ENCODE data around the gene ABHD17A. TPM values are rescaled to one million over a fixed set of nuclear protein-coding genes. Genes with fewer than 3 reads are reported as not detected.

ABHD17A gene
- total and polyA plus RNA-seq, 9 of the 15 experiments (the other 6 are each of a cell fraction or from before 2014, with no cell fraction given): 0.04 to 135 (median 21.8) TPM; not detected in 1

DNA sequence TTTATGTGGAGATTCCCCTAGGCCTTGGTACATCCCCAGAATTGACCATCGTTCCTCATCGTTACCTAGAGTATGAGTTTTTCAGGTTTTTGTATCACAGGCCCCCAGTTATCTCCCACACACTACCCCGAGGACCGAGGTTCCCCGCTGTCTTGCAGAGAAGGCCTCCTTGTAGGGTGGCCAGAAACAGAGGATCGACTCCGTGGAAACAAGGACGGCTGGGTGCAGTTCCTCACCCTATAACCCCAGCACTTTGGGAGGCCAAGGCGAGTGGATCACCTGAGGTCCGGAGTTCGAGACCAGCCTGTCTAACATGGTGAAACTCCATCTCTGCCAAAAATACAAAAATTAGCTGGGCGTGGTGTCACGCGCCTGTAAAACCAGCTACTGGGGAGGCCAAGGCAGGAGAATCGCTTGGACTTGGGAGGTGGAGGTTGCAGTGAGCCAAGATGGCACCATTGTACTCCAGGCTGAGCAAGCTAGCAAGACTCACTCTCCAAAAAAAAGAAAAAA is 20.6 kb upstream of the ABHD17A start (continued):
- TF ChIP-seq, protein P1, sequence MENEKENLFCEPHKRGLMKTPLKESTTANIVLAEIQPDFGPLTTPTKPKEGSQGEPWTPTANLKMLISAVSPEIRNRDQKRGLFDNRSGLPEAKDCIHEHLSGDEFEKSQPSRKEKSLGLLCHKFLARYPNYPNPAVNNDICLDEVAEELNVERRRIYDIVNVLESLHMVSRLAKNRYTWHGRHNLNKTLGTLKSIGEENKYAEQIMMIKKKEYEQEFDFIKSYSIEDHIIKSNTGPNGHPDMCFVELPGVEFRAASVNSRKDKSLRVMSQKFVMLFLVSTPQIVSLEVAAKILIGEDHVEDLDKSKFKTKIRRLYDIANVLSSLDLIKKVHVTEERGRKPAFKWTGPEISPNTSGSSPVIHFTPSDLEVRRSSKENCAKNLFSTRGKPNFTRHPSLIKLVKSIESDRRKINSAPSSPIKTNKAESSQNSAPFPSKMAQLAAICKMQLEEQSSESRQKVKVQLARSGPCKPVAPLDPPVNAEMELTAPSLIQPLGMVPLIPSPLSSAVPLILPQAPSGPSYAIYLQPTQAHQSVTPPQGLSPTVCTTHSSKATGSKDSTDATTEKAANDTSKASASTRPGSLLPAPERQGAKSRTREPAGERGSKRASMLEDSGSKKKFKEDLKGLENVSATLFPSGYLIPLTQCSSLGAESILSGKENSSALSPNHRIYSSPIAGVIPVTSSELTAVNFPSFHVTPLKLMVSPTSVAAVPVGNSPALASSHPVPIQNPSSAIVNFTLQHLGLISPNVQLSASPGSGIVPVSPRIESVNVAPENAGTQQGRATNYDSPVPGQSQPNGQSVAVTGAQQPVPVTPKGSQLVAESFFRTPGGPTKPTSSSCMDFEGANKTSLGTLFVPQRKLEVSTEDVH (IDR thresholded peaks at IDR 0.05; ENCODE audit: low read depth, partially characterized antibody): no peak
- no peak for TF ChIP-seq ILK (tag; IDR thresholded peaks at IDR 0.05; ENCODE audit: borderline replicate concordance, low read depth)
- no peak for TF ChIP-seq EHMT2 (IDR thresholded peaks at IDR 0.05)
- no peak for TF ChIP-seq U2AF1 (optimal IDR thresholded peaks at IDR 0.05; ENCODE audit: low read depth, low read length)
- no peak for TF ChIP-seq ZFP1 (CRISPR knock-in tag; IDR thresholded peaks at IDR 0.05)
- no peak for TF ChIP-seq REST (IDR thresholded peaks at IDR 0.05; ENCODE audit: borderline replicate concordance)
- TF ChIP-seq REST (CRISPR knock-in tag; IDR thresholded peaks at IDR 0.05; ENCODE audit: low read depth): no peak
- TF ChIP-seq NFYB (IDR thresholded peaks at IDR 0.05; ENCODE audit: extremely low read depth, insufficient read length): no peak
- TF ChIP-seq, protein P2, sequence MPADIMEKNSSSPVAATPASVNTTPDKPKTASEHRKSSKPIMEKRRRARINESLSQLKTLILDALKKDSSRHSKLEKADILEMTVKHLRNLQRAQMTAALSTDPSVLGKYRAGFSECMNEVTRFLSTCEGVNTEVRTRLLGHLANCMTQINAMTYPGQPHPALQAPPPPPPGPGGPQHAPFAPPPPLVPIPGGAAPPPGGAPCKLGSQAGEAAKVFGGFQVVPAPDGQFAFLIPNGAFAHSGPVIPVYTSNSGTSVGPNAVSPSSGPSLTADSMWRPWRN (IDR thresholded peaks at IDR 0.05; ENCODE audit: low read depth): no peak

Measured in K562 (cell line).